LNCaP clone FGC (cell line): Measurements from ENCODE around the gene AOPEP.

Experiments
- DNase-seq: peaks from one replicate; pipeline ENCODE4 v3.0.0-alpha.2; 2011; ENCODE audit warnings: low read depth
- H3K4me3 ChIP-seq: 2 replicates; pipeline ENCODE4 v1.5.1; 2011; ENCODE audit warnings: mild to moderate bottlenecking, low read depth, low read length, control low read depth
- TF ChIP-seq, protein P1 (sequence below): IDR thresholded peaks from 2 replicates; pipeline ENCODE4 v1.5.1; 2012; ENCODE audit warnings: mild to moderate bottlenecking; ENCODE audit not compliant: control insufficient read depth, insufficient read depth; ENCODE audit errors: extremely low read depth

The AOPEP gene

DNA sequence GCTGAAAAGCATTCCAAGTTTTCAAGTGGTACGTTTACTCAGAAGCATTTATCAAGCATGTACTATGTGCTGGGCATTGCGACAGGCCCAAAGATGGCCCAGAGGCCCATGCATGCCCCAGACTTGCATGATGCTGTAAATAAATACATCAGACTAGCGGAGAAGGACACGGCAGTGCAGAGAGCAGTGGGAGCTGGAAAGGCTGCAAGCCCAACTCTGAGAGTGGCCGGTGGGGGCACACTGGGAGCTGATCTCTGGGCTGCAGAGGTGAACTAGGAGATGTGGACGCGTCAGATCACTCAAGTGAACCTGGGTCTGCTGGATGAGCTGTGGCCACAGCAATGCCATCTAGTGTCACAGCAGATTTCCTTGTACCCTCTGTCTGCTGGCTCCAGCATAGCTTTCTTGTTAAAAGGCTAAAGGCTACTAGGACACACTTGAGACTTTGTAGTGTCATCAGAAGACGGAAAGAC, 344.1 kb downstream of the AOPEP start:
- DNase-seq: no peak
- TF ChIP-seq, protein P1, sequence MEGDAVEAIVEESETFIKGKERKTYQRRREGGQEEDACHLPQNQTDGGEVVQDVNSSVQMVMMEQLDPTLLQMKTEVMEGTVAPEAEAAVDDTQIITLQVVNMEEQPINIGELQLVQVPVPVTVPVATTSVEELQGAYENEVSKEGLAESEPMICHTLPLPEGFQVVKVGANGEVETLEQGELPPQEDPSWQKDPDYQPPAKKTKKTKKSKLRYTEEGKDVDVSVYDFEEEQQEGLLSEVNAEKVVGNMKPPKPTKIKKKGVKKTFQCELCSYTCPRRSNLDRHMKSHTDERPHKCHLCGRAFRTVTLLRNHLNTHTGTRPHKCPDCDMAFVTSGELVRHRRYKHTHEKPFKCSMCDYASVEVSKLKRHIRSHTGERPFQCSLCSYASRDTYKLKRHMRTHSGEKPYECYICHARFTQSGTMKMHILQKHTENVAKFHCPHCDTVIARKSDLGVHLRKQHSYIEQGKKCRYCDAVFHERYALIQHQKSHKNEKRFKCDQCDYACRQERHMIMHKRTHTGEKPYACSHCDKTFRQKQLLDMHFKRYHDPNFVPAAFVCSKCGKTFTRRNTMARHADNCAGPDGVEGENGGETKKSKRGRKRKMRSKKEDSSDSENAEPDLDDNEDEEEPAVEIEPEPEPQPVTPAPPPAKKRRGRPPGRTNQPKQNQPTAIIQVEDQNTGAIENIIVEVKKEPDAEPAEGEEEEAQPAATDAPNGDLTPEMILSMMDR: no peak
- H3K4me3 ChIP-seq: no peak overlapping the region

DNA sequence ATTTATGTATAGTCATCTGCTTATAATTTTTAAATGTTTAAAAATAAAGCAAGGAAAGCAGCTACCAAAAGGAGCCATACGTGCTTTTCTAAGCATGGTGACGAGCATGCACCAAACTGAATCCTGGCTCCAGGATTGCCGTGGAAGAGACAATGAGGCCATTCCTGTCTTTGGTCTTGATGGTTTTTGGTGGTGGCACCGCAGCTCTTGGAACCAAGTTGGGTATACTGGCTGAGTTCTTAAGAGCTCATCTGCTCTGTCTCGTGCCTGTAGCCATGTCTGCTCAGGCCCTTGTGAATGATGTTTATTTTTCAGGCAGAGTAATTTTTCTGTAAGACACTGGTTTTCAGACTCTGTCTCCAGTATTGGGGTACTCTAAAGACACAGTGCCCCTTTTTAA, 345.0 kb downstream of the AOPEP start:
- no peak for DNase-seq

DNA sequence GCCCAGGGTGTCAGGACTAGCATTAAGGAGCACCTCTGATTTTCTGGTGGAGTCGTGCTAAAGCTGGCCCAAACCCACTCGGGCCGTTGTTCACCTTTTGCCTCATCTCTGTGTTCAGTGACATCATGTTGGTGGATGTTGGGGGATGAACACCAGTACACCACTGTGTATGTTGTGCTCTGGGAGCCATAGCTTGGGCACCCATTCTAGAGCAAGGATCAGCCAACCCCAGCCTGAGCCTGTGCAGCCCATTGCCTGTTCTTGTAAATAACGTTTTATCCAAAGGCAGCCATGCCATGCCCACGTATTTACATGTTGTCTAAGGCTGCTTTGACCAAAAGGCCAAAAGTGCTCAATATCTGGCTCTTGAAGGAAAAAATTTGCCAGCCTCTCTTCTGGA, 345.4 kb downstream of the AOPEP start:
- TF ChIP-seq, protein P1: no peak
- no peak overlapping the region for H3K4me3 ChIP-seq
- no peak for DNase-seq

More for the DNA sequence above, 345.0 kb downstream of the AOPEP start:
- TF ChIP-seq, protein P1: no peak
- no peak overlapping the region for H3K4me3 ChIP-seq

DNA sequence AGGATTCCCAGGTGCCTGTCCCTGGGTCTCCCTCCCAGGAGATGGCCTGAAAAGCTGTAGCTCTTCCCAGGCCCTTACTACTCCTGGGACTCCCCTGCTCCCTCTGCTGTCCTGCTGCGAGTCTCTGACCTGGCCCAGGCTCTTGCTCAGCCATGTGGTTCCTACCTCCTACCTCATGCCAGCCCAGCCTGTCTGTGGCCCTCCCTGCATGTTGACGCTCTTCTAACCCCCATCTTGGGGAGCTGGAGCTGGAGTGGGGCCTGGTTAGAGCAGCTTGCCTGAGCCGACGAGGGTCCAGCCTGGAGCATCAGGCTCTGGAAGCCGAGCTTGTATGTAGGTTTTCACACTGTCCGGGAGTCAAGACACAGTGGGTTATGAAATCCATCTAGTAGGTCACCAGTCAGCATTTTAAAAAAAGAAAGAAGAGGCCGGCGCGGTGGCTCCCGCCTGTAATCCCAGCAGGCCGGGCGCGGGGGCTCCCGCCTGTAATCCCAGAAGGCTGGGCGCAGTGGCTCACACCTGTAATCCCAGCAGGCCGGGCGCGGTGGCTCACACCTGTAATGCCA, 346.6 kb downstream of the AOPEP start:
- no peak overlapping the region for H3K4me3 ChIP-seq
- DNase-seq: no peak
- TF ChIP-seq, protein P1: peak; percentile 48

DNA sequence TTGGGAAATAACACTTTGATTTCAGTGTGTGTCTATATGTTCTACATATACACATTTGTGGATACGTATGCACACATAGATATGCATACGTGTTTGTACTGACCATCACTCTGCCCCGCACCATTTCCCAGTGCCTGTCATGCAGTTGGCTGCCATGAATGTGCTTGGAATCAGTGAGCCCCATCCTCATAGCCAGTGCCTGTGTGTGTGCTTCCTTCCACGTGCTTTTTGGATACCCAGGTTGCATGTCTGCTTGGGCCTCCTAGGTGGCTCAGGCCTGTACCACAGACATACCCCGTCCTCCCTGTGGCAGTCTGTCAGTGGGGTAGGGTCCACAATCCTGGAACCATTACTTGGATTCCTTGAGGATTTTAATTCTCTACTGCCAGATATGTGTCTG, 347.4 kb downstream of the AOPEP start:
- TF ChIP-seq, protein P1: no peak
- H3K4me3 ChIP-seq: no peak overlapping the region
- no peak for DNase-seq

DNA sequence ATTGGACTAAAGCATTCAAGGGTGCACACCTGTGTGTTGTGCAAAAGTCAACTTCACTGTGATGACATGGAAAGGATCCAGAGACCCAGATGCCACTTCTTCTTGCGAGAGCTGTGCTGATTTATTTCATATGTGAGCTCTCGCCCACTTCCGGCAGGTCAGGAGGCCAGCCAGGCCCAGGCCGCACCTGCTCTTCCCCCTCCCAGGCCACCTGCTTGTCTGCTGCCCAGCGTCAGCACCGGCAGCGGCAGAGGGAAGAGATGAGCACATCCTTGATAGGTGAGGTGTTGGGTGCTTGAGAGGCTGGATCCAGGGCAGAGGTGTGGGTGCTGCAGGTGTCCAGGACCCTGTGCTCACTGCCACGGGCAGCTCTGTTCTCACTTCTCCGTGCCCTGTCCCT, 348.1 kb downstream of the AOPEP start:
- H3K4me3 ChIP-seq: no peak overlapping the region
- DNase-seq: no peak
- TF ChIP-seq, protein P1: no peak

DNA sequence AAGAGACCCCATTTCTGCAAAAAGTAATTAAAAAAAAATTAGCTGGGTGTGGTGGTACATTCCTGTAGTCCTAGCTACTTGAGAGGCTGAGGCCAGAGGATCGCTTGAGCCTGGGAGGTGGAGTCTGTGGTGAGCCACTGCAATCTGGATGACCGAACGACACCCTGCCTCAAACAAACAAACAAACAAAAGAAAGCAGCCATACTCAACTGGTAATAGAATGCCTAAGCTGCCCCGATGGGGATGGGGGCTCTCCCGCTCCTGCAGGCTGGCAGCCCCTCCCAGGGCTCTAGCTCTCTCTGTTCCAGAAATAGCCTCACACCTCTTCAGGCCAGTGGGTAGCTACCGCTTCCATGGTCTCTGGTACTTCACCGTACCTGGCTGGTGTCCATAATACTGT, 349.2 kb downstream of the AOPEP start:
- TF ChIP-seq, protein P1: no peak
- no peak overlapping the region for H3K4me3 ChIP-seq
- no peak for DNase-seq
